HCT116 (cell line): ENCODE results near the gene TMEM125. TPM values are rescaled to one million over a fixed set of nuclear protein-coding genes. Genes with fewer than 3 reads are reported as not detected.

ENCODE experiments used
- ATAC-seq: fragments of 200-7000 bp; cut with Tn5 transposase; 2 replicates; pipeline ENCODE4 v1.9.1; 2020; ENCODE audit warnings: mild to moderate bottlenecking, moderate library complexity
- BruUV-seq: library from RNA; stranded (reverse); fragments of 400-500 nt; replicated peaks from 2 replicates; lab custom pipeline; 2021; lab: Mats Ljungman, UMichigan
- CTCF ChIA-PET: fragments of 300-600 bp; sonication (Branson Sonifier 250); formaldehyde crosslinking; loops from one replicate; lab custom pipeline; 2021; ENCODE audit warnings: antibody characterized with exemption; lab: Charles Lee
- POLR2A ChIA-PET: fragments of 300-600, 350-600 bp; sonication (Branson Sonifier 250); formaldehyde crosslinking; loops from one replicate; lab custom pipeline; 2021; ENCODE audit warnings: antibody characterized with exemption; lab: Charles Lee
- RAD21 ChIA-PET, 2 experiments: fragments of 300-600 bp; sonication (Branson Sonifier 250); formaldehyde crosslinking; loops; one replicate each; lab custom pipeline; 2023; ENCODE audit warnings: low total read pairs in 2 of 2; ENCODE audit not compliant: uncharacterized antibody in 2 of 2, unreplicated experiment in 2 of 2, low non-redundant PET in 1 of 2; lab: Charles Lee
- DNase-seq: peaks from one replicate; pipeline ENCODE4 v3.0.0-alpha.2; 2010; ENCODE audit warnings: low read depth, low spot score
- H2AFZ ChIP-seq: fragments of 200-600 bp; shearing (Covaris generic), sonication (generic); 2 replicates; pipeline ENCODE4 v1.6.1; 2017; ENCODE audit warnings: low read depth, mixed run types, mixed read lengths, antibody characterized with exemption, low read length; ENCODE audit not compliant: poor library complexity, severe bottlenecking
- H3K27ac ChIP-seq: 2 replicates; pipeline ENCODE4 v1.5.1; 2012; ENCODE audit warnings: low read depth, low read length
- H3K27me3 ChIP-seq: fragments of 200-600 bp; sonication (generic); 2 replicates; pipeline ENCODE4 v1.6.1; 2016; ENCODE audit warnings: mixed run types, low read length, mixed read lengths; ENCODE audit not compliant: insufficient read depth
- H3K36me3 ChIP-seq, 2 experiments: fragments of 200-500 bp in 1 of 2; fragments of 200-600 bp in 1 of 2; sonication (Bioruptor generic) in 1 of 2; sonication (generic) in 1 of 2; 2 replicates each; pipeline versions ENCODE4 v1.5.1 to v1.6.1; 2014 to 2016; ENCODE audit warnings: low read length in 2 of 2, inconsistent platforms in 1 of 2, mixed read lengths in 1 of 2, mixed run types in 1 of 2; ENCODE audit not compliant: insufficient read depth in 2 of 2, control insufficient read depth in 1 of 2
- H3K4me1 ChIP-seq, 2 experiments: fragments of 200-600 bp in 1 of 2; sonication (generic) in 1 of 2; 2 replicates each; pipeline versions ENCODE4 v1.5.1 to v1.6.1; 2012 to 2017; ENCODE audit warnings: low read length in 2 of 2, inconsistent platforms in 1 of 2, mild to moderate bottlenecking in 1 of 2, mixed read lengths in 1 of 2, mixed run types in 1 of 2, moderate library complexity in 1 of 2; ENCODE audit not compliant: insufficient read depth in 2 of 2, control insufficient read depth in 1 of 2
- H3K4me2 ChIP-seq: fragments of 200-600 bp; sonication (generic); 2 replicates; pipeline ENCODE4 v1.6.1; 2017; ENCODE audit warnings: mixed run types, low read length, mixed read lengths
- H3K4me3 ChIP-seq, 2 experiments: fragments of 200-600 bp in 1 of 2; sonication (generic) in 1 of 2; replicated peaks in 1 of 2; 2 replicates each; pipeline ENCODE4 v1.5.1; 2011 to 2016; ENCODE audit warnings: low read length in 2 of 2, control low read depth in 1 of 2, low read depth in 1 of 2, mild to moderate bottlenecking in 1 of 2, mixed read lengths in 1 of 2, mixed run types in 1 of 2
- H3K79me2 ChIP-seq: fragments of 200-600 bp; sonication (generic); 2 replicates; pipeline ENCODE4 v1.6.1; 2017; ENCODE audit warnings: mild to moderate bottlenecking, mixed run types, low read length, moderate library complexity, mixed read lengths; ENCODE audit not compliant: insufficient read depth
- H3K9ac ChIP-seq: fragments of 200-600 bp; sonication (generic); 2 replicates; pipeline ENCODE4 v1.6.1; 2016; ENCODE audit warnings: low read length, mixed read lengths
- H3K9me2 ChIP-seq: fragments of 200-600 bp; sonication (generic), shearing (Covaris generic); 2 replicates; pipeline ENCODE4 v1.6.1; 2017; ENCODE audit warnings: mixed run types, mild to moderate bottlenecking, moderate library complexity; ENCODE audit not compliant: insufficient read depth
- H3K9me3 ChIP-seq, 2 experiments: fragments of 200-500 bp in 1 of 2; fragments of 200-600 bp in 1 of 2; sonication (Bioruptor generic) in 1 of 2; sonication (generic) in 1 of 2; 2 replicates each; pipeline ENCODE4 v1.6.1; 2014 to 2017; ENCODE audit warnings: low read length in 2 of 2, mixed read lengths in 2 of 2, inconsistent platforms in 1 of 2, low read depth in 1 of 2, mild to moderate bottlenecking in 1 of 2, mixed run types in 1 of 2, moderate library complexity in 1 of 2; ENCODE audit not compliant: control insufficient read depth in 1 of 2, insufficient read depth in 1 of 2
- H4K20me1 ChIP-seq: fragments of 200-600 bp; sonication (generic), shearing (Covaris generic); 2 replicates; pipeline ENCODE4 v1.6.1; 2017; ENCODE audit warnings: mixed run types, mild to moderate bottlenecking, moderate library complexity; ENCODE audit not compliant: insufficient read depth
- CBX3 ChIP-seq: IDR thresholded peaks from 2 replicates; pipeline ENCODE4 v1.6.1; 2012; ENCODE audit warnings: low read depth
- CEBPB ChIP-seq: IDR thresholded peaks from 2 replicates; pipeline ENCODE4 v1.6.1; 2012; ENCODE audit warnings: low read depth
- ELF1 ChIP-seq: IDR thresholded peaks from 2 replicates; pipeline ENCODE4 v1.6.1; 2012; ENCODE audit warnings: low read depth, borderline replicate concordance
- EZH2phosphoT487 ChIP-seq: fragments of 200-600 bp; IDR thresholded peaks from 2 replicates; pipeline ENCODE4 v1.6.1; 2018; ENCODE audit warnings: antibody characterized with exemption, borderline replicate concordance
- FOSL1 ChIP-seq: IDR thresholded peaks from 2 replicates; pipeline ENCODE4 v1.6.1; 2012; ENCODE audit warnings: low read depth
- JUND ChIP-seq: IDR thresholded peaks from 2 replicates; pipeline ENCODE4 v1.6.1; 2012
- MAX ChIP-seq: IDR thresholded peaks from 2 replicates; pipeline ENCODE4 v1.6.1; 2012
- POLR2A ChIP-seq: IDR thresholded peaks from 2 replicates; pipeline ENCODE4 v1.7.0; 2011; ENCODE audit warnings: borderline replicate concordance; ENCODE audit not compliant: insufficient read depth, insufficient read length; ENCODE audit errors: extremely low read depth
- RAD21 ChIP-seq: IDR thresholded peaks from 2 replicates; pipeline ENCODE4 v1.6.1; 2012; ENCODE audit warnings: low read depth, mild to moderate bottlenecking
- SIN3A ChIP-seq: IDR thresholded peaks from 2 replicates; pipeline ENCODE4 v1.6.1; 2012; ENCODE audit warnings: low read depth
- SRF ChIP-seq: IDR thresholded peaks from 2 replicates; pipeline ENCODE4 v1.6.1; 2012; ENCODE audit warnings: low read depth
- TCF7L2 ChIP-seq: IDR thresholded peaks from 2 replicates; pipeline ENCODE4 v1.7.0; 2011; ENCODE audit warnings: borderline replicate concordance, inconsistent platforms; ENCODE audit not compliant: insufficient read depth, insufficient read length; ENCODE audit errors: extremely low read depth
- ZFX ChIP-seq: fragments of 450-650 bp; IDR thresholded peaks from 2 replicates; pipeline ENCODE4 v1.6.1; 2017
- intact Hi-C: fragments of 100-400 bp; cut with micrococcal nuclease; formaldehyde crosslinking; loops from 2 replicates; pipeline ENCODE4 v1.10.0; 2022
- total RNA-seq: library from RNA; stranded (reverse); gene quantifications from one replicate; pipeline ENCODE4 v1.2.1, GENCODE V29; 2021; ENCODE audit not compliant: unreplicated experiment
- TF ChIP-seq, protein P1 (sequence below): IDR thresholded peaks from 2 replicates; pipeline ENCODE4 v1.6.1; 2012; ENCODE audit warnings: low read depth
- TF ChIP-seq, protein P2 (sequence below): IDR thresholded peaks from 2 replicates; pipeline ENCODE4 v1.6.1; 2012

TMEM125 gene
- total RNA-seq, 1 experiment from 2014 or later, result 13.9 TPM

- TF ChIP-seq, protein P1, sequence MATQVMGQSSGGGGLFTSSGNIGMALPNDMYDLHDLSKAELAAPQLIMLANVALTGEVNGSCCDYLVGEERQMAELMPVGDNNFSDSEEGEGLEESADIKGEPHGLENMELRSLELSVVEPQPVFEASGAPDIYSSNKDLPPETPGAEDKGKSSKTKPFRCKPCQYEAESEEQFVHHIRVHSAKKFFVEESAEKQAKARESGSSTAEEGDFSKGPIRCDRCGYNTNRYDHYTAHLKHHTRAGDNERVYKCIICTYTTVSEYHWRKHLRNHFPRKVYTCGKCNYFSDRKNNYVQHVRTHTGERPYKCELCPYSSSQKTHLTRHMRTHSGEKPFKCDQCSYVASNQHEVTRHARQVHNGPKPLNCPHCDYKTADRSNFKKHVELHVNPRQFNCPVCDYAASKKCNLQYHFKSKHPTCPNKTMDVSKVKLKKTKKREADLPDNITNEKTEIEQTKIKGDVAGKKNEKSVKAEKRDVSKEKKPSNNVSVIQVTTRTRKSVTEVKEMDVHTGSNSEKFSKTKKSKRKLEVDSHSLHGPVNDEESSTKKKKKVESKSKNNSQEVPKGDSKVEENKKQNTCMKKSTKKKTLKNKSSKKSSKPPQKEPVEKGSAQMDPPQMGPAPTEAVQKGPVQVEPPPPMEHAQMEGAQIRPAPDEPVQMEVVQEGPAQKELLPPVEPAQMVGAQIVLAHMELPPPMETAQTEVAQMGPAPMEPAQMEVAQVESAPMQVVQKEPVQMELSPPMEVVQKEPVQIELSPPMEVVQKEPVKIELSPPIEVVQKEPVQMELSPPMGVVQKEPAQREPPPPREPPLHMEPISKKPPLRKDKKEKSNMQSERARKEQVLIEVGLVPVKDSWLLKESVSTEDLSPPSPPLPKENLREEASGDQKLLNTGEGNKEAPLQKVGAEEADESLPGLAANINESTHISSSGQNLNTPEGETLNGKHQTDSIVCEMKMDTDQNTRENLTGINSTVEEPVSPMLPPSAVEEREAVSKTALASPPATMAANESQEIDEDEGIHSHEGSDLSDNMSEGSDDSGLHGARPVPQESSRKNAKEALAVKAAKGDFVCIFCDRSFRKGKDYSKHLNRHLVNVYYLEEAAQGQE, result no peak
- no peak for TF ChIP-seq SRF
Measured at GRCh38 chr1:43305926-43306687, 36.3 kb downstream of the TMEM125 start (continued).

DNA sequence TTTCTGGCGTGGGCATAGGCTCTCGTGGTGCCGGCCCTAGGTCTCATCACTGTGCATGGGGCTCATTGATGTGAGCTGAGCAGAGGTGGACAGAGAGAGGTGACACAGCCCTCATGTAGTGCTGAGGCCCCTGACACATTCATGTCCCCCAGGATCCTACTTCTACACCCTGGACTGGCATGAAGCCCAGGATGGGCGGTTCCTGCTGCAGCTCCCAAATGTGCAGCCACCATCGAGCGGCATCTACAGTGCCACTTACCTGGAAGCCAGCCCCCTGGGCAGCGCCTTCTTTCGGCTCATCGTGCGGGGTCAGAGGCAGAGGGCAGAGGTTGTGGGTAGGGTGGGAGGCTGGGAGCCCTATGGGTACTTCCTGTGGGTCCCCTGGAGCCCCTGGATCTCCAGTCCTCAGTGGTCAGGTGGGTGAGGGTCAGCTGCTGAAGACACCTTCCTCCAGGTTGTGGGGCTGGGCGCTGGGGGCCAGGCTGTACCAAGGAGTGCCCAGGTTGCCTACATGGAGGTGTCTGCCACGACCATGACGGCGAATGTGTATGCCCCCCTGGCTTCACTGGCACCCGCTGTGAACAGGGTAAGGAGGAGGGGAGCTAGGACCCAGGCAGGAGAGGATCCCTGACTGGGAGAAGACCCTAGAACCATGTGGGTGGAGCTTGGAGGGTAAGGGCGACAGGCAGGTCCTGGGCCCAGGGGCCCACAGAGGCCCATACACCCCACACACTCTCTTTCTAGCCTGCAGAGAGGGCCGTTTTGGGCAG, 37.1 kb downstream of the TMEM125 start:
- H3K79me2 ChIP-seq, result no peaks in the 10 kb centered on the region
- H3K4me1 ChIP-seq, result peaks cover 0 to 7% of the 10 kb centered on the region in 2 experiments; a peak in 1 of 4 replicates
- DNase-seq, result no peak
- intact Hi-C loops, result no loop called here
- H4K20me1 ChIP-seq, result no peaks in the 10 kb centered on the region
- BruUV-seq, result no TSS peak
- H3K36me3 ChIP-seq, result no peaks in the 10 kb centered on the region
- RAD21 ChIA-PET, result no interaction called here
- POLR2A ChIA-PET, result no interaction called here
- no peak overlapping the region for H3K27ac ChIP-seq
- H3K27me3 ChIP-seq, result no peaks in the 10 kb centered on the region
- no peak overlapping the region for H2AFZ ChIP-seq
- H3K9ac ChIP-seq, result no peak overlapping the region
- CTCF ChIA-PET, result no interaction called here
- no peak for ATAC-seq
- H3K4me3 ChIP-seq, result no peak overlapping the region
- no peaks in the 10 kb centered on the region for H3K9me3 ChIP-seq
- H3K4me2 ChIP-seq, result no peak overlapping the region
- H3K9me2 ChIP-seq, result no peaks in the 10 kb centered on the region
- TF ChIP-seq EZH2phosphoT487 (no peak), CEBPB (no peak), JUND (no peak), SIN3A (no peak), ZFX (no peak), ELF1 (no peak), TCF7L2 (no peak), MAX (no peak), FOSL1 (no peak), POLR2A (no peak), RAD21 (no peak), SRF (no peak), CBX3 (no peak)
- TF ChIP-seq, protein P2, sequence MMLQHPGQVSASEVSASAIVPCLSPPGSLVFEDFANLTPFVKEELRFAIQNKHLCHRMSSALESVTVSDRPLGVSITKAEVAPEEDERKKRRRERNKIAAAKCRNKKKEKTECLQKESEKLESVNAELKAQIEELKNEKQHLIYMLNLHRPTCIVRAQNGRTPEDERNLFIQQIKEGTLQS, result no peak
- TF ChIP-seq, protein P1, result no peak
